ENCODE results near the gene EEF1E1. TPM values are rescaled to one million over a fixed set of nuclear protein-coding genes. Genes with fewer than 3 reads are reported as not detected.

EEF1E1 gene
- total RNA-seq, 1 experiment from 2014 or later, result 50.9 TPM

DNA sequence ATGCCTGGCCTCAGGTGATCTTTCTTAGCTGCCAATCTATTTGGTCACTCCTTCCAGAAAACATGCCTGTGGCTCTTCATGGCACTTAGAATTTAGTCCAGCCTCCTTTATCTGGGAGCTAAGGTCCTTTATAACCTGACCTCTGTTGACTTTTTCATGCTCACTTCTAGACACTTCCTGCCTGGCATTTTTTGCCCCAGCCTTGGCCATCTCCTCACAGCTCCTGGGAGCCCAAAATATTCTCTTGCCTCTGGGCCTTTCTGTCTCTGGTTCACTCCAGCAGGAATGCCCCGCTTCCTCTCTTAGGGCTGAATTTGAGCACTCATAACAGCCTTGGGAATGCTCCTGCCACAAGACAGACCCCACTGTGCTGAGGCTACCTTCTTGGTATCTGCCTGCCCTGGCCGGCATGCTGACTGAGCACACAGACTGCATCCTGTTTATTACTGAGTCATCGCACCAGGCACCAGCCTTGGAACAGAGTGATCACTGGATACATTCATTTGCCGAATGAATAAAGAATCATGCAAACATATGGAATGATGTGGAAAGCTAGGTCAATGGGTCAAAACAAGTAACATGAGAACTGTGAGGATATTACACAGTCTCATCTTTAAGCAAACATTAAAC, 5.8 kb upstream of the EEF1E1 start:
- Histone ChIP-seq H3K9me3 (ENCODE audit: insufficient read depth, low read depth) (no peaks in the 10 kb centered on the region), H2AFZ (peak overlapping the region; percentile 56; the same call in 1 of the 2 replicates), H3K4me2 (peak overlapping the region; percentile 29; the same call in 1 of the 2 replicates), H3K9me2 (ENCODE audit: insufficient read depth) (no peaks in the 10 kb centered on the region), H3K4me1 (replicated peaks; ENCODE audit: insufficient read depth) (peaks cover 27% of the 10 kb centered on the region), H3F3A (ENCODE audit: insufficient read depth, low read depth) (peaks cover 25% of the 10 kb centered on the region), H3K36me3 (ENCODE audit: low read depth) (no peaks in the 10 kb centered on the region), H3K27ac (peak overlapping the region; percentile 67), H3K4me3 (no peak overlapping the region), H3K27me3 (ENCODE audit: insufficient read depth, low read depth) (no peaks in the 10 kb centered on the region), H4K20me1 (ENCODE audit: insufficient read depth) (no peaks in the 10 kb centered on the region), H3K79me2 (ENCODE audit: low read depth) (no peaks in the 10 kb centered on the region)
- intact Hi-C loops (cut with micrococcal nuclease; ENCODE audit: unreplicated experiment), result no loop called here
- POLR2A ChIA-PET (ENCODE audit: unreplicated experiment), result no interaction called here
- peak; percentile 43 to 78 for DNase-seq
- BruUV-seq (replicated peaks), result no TSS peak
- TF ChIP-seq EZH2 (IDR thresholded peaks at IDR 0.05; ENCODE audit: low read depth) (no peak), CTCF (conservative IDR thresholded peaks at IDR 0.05) (no peak)
- CTCF ChIA-PET, result no interaction called here

GRCh38 chr6:8105791-8106190, 3.4 kb upstream of the EEF1E1 start:
- no TSS peak for BruUV-seq (replicated peaks)
- Histone ChIP-seq H3K79me2 (ENCODE audit: low read depth) (peaks cover 11% of the 10 kb centered on the region), H3K27ac (no peak overlapping the region), H3K9me3 (ENCODE audit: insufficient read depth, low read depth) (no peaks in the 10 kb centered on the region), H4K20me1 (ENCODE audit: insufficient read depth) (no peaks in the 10 kb centered on the region), H3K36me3 (ENCODE audit: low read depth) (no peaks in the 10 kb centered on the region), H3K4me2 (no peak overlapping the region), H3K4me1 (replicated peaks; ENCODE audit: insufficient read depth) (peaks cover 31% of the 10 kb centered on the region), H3K9me2 (ENCODE audit: insufficient read depth) (no peaks in the 10 kb centered on the region), H2AFZ (no peak overlapping the region), H3K4me3 (no peak overlapping the region), H3K27me3 (ENCODE audit: insufficient read depth, low read depth) (no peaks in the 10 kb centered on the region), H3F3A (ENCODE audit: insufficient read depth, low read depth) (peaks cover 30% of the 10 kb centered on the region)
- intact Hi-C loops (cut with micrococcal nuclease; ENCODE audit: unreplicated experiment), result no loop called here
- DNase-seq, result no peak
- TF ChIP-seq EZH2 (IDR thresholded peaks at IDR 0.05; ENCODE audit: low read depth), result no peak
- TF ChIP-seq CTCF (conservative IDR thresholded peaks at IDR 0.05), result no peak
- POLR2A ChIA-PET (ENCODE audit: unreplicated experiment), result no interaction called here
- CTCF ChIA-PET, result no interaction called here

DNA sequence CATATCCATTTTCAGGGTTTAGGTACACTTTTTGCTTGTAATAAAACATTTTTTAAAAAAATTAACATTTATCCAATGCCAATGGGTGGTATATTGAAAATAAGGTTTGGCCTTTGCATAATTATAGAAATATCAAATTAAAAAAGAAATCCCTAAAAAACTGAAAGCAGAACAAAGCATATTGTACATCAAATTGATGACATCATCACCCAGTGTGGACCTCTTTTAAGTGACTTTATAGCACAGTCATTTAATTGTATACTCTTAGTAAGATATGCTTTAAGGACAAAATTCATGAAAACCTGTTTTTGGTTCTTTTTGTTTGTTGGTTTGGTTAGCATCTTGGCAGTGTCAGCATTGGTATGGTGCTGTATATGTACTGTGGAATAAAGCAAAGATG, 1.4 kb upstream of the EEF1E1 start:
- ChIA-PET POLR2A (ENCODE audit: unreplicated experiment) (interaction anchor here (0.5 kb wide), 1 partner anchor 11 kb away, joined by 17 read pairs; no protein-coding TSS in a partner anchor), CTCF (no interaction called here)
- peaks cover 36% of the 10 kb centered on the region for H3K4me1 ChIP-seq (replicated peaks; ENCODE audit: insufficient read depth)
- H3K9me3 ChIP-seq (ENCODE audit: insufficient read depth, low read depth), result no peaks in the 10 kb centered on the region
- H2AFZ ChIP-seq, result no peak overlapping the region
- H3K79me2 ChIP-seq (ENCODE audit: low read depth), result peaks cover 31% of the 10 kb centered on the region
- no peak for DNase-seq
- peak overlapping the region; percentile 76; the same call in 1 of the 2 replicates for H3K27ac ChIP-seq
- peaks cover 26% of the 10 kb centered on the region for H3F3A ChIP-seq (ENCODE audit: insufficient read depth, low read depth)
- peaks cover 3% of the 10 kb centered on the region; the same call in 1 of the 2 replicates for H3K36me3 ChIP-seq (ENCODE audit: low read depth)
- peak overlapping the region; percentile 82 for H3K4me2 ChIP-seq
- intact Hi-C loops (cut with micrococcal nuclease; ENCODE audit: unreplicated experiment), result loop anchor here (2.0 kb wide), 1 partner anchor 39 kb away; the partner anchor contains the start of gene BLOC1S5
- H3K27me3 ChIP-seq (ENCODE audit: insufficient read depth, low read depth), result no peaks in the 10 kb centered on the region
- 0 out of 2 replicates have a peak overlapping the region, but pooled peaks have one; percentile 83 for H3K4me3 ChIP-seq
- no peak for TF ChIP-seq EZH2 (IDR thresholded peaks at IDR 0.05; ENCODE audit: low read depth)
- no peak for TF ChIP-seq CTCF (conservative IDR thresholded peaks at IDR 0.05)
- no peaks in the 10 kb centered on the region for H4K20me1 ChIP-seq (ENCODE audit: insufficient read depth)
- BruUV-seq (replicated peaks), result no TSS peak
- no peaks in the 10 kb centered on the region for H3K9me2 ChIP-seq (ENCODE audit: insufficient read depth)

Measured in PC-9 (cell line).